HG02852 (cell line): ENCODE results near the gene STX3.

Source experiments
- ATAC-seq: cut with Tn5 transposase; IDR thresholded peaks from one replicate; pipeline ENCODE4 v1.9.1; 2021; ENCODE audit warnings: mild to moderate bottlenecking, moderate library complexity; ENCODE audit not compliant: unreplicated experiment

Gene STX3

DNA sequence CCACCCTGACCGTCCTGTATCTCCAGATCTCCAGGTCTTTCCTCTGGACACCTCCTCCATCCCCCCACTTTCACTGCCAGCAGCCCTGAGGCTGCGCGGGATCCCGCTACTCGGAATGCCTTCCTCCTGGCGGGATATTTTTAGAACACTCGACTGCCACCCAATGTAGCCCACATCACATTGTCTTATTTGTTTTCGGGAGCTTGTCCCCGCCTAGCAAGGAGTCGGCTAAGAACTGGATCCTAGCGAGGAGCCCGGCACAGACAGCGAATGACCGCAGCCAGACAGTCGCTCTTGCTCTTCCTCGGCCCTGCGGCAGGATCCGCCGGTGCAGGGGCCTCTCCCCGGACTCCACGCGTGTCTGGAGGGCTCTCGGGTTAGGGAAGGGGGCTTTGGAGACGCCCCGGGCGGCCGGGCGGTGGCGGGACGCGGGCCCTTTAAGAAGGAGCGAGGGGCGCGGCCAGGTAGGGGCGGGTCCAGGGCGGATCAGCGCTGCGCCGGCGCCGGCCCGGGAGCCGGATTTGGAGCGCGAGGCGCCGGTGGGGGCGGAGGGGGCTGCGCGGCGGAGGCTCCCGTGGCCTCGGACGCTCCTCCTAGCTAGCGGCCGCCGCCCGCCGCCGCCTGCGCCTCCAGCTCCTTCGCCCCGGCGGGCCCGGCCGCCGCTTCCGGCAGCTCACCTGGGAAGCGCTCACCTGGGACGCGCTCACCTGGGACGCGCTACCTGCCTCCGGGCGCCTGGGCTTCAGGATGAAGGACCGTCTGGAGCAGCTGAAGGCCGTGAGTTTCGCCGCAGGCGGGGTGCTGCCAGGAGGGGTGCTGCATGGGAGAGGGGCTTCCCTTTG lies at the start of gene STX3:
Gene STX3 (plus strand): TSS at position 518 of the 842 bp plus-strand sequence. CDS start 230 bp downstream, at position 748.
- ATAC-seq, result peak; percentile 69

- no peak for ATAC-seq
Observed at GRCh38 chr11:59706518-59707285, 48.5 kb upstream of the STX3 start.

GRCh38 chr11:59707371-59707770 lies 47.8 kb upstream of the STX3 start:
- ATAC-seq, result no peak

- ATAC-seq, result no peak
Observed at GRCh38 chr11:59708537-59708936, 46.6 kb upstream of the STX3 start.

DNA sequence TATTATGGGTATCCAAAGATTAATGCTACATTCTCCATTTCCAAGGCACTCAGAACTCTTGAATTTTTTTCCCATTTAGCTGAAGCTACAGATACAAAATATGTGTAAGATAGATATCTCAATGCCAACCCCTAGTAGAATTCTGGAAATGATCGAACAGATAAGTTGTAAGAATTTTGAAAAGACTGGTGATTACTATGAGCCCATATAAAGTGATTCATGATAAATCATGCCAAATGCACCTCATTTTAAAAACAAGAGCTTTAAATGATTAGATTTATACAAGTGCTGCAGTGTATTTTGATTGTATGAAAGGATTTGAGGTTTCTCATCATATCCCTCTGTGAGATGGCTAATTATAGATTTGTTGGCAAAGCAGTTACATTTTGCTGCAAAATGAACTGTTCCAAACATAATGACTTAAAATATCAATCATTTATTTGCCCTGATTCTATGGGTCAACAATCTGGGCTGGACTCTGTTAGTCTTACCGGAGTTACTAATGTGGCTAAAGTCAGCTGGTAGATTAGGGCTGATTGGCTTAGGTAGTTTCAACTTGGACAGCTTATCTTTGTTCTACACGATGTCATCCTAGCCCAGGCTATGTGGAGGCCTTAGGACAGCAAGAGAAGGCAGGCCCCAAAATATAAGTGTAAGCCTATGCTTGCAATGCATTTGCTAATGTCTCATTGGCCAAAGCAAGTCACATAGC lies 44.9 kb upstream of the STX3 start:
- ATAC-seq, result no peak

DNA sequence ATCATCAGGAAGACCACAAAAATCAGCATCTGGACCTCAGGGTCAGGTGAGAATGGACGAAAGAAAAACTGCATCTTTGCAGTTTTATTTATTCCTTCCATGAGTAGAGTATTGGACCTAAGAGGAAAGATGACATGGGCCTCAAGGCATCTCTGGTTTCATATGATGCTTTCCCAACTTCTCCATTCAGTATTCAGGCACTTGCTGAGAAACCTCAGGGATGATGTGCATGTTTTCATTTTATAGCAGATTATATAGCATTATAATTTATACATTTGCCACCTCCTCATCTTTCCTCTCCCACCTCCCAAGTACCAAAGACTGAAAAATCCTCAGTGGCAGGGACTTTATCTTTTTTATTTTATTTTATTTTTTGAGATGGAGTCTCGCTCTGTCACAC lies 41.4 kb upstream of the STX3 start, which contains the start of gene OR10V1:
Gene OR10V1 (minus strand): TSS at position 101 of the 400 bp plus-strand sequence. CDS start 0 bp downstream, at position 101.
- ATAC-seq, result no peak

GRCh38 chr11:59716051-59716450 lies 39.1 kb upstream of the STX3 start:
- ATAC-seq, result no peak

DNA sequence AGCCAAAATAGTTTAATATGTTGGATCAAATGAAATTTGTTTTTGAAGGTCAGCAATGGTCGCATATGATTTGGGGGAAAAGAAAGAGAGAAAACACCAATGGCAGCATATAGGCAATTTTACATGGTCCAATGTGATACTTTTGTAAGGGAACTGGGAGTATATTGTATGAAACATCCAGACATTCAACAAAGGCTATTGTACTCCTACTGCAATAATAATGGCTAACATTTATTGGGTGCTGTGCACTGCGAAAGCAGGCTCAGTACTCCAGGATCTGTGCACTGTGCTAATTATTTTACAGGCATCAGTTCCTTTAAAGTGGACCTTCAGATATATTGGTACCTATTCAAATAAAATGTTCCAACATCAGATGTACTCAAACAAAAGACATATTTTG lies 35.6 kb upstream of the STX3 start:
- ATAC-seq, result no peak

DNA sequence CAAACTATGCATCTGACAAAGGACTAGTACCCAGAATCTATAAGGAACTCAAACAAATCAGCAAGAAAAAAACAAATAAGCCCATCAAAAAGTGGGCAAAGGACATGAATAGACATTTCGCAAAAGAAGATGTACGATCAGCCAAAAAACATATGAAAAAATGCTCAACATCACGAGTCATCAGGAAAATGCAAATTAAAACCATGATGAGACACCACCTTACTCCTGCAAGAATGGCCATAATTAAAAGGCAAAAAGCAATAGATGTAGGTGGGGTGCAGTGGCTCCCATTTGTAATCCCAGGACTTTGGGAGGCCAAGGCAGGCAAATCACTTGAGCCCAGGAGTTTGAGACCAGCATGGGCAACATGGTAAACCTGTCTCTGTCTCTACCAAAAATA lies 31.1 kb upstream of the STX3 start:
- no peak for ATAC-seq

- ATAC-seq, result no peak
Observed at GRCh38 chr11:59727426-59727825, 27.8 kb upstream of the STX3 start.

- ATAC-seq, result no peak
Observed at GRCh38 chr11:59728154-59728553, 27.0 kb upstream of the STX3 start.

DNA sequence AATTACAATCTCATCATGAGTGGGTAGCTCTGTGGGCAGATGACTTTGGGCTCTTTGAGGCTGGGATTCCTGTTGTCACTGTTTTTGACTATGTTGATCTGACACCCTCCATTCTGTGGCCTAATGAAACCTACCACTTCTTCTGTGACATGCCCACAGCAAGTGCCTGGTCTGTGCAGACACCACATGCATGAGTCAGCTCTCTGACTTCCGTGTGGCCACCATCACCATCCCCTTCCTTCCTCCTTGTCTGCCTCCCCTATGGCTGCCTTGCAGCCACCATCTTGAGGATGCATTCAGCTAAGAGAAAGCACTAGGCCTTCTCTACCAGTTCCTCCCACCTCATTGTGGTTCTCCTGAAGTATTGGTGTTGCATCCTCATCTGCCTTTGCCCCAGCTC lies 26.3 kb upstream of the STX3 start:
- no peak for ATAC-seq

DNA sequence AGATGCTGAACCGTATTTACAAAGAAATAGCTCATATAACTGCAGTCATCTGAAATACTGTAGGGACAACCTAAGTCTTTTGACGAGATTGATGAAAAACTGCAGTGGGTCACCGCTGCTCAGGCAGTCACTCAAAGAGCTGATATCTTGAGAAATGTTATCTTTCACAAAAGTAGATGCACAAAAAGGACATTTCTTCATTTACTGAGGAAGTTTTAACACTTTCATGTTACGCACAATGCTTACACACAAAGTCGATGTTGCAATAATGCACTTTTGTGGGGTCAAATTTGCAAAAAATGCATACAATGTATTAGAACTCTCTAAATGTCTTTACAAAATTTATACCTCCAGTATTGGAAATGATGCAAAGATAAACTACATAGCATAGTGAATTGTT lies 25.3 kb upstream of the STX3 start:
- no peak for ATAC-seq

GRCh38 chr11:59730896-59731565 lies 24.1 kb upstream of the STX3 start:
- ATAC-seq, result no peak

DNA sequence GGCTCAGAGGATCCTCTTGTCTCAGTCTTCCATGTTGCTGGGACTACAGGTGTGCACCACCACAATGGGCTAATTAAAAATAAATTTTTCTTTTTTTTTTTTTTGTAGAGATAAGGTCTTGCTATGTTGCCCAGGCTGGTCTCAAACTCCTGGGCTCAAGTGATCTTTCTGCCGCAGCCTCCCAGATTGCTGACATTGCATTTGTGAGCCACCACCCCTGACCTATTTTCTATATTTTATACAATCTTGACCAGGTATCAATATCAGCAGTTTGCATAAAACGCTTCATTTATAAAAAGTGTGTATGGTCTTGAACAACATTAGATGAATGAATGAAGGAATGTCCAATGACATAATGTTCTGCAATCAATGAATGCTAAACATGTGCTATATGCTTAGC lies 9.1 kb upstream of the STX3 start:
- no peak for ATAC-seq

GRCh38 chr11:59753650-59754493 lies 1.3 kb upstream of the STX3 start:
- ATAC-seq, result peak; percentile 81

- peak; percentile 32 for ATAC-seq
Observed at GRCh38 chr11:59754494-59754858, 700 bp upstream of the STX3 start.

GRCh38 chr11:59755701-59756557 lies 753 bp downstream of the STX3 start:
- ATAC-seq, result peak; percentile 1

- no peak for ATAC-seq
Observed at GRCh38 chr11:59756558-59756840, 1.3 kb downstream of the STX3 start.
